CD4-positive, alpha-beta memory T cell (primary cell): ENCODE data around the gene COG8. TPM values are rescaled to one million over a fixed set of nuclear protein-coding genes. Genes with fewer than 3 reads are reported as not detected.

Experiments
- polyA plus RNA-seq, 2 donors: library from polyadenylated mRNA; unstranded; fragments of 300-500 nt; fragmentation: Illumina TruSeq; gene quantifications; one replicate each; pipeline ENCODE4 v1.2.3, GENCODE V29; 2021
- total RNA-seq, 2 experiments: library from RNA; stranded (reverse); gene quantifications; one replicate each; pipeline ENCODE4 v1.2.3, GENCODE V29; 2021

The COG8 gene
- total and polyA plus RNA-seq, 4 experiments from 2014 or later: 31.3 to 66.1 (median 50.0) TPM

Other genes with a start within 250 kb of the COG8 start
- 1 to 10 TPM; 2.7 to 3.3 TPM for gene HAS3, start 233.9 kb downstream of the COG8 start, total RNA-seq
- gene HAS3, start 233.9 kb downstream of the COG8 start, polyA plus RNA-seq: under 1 TPM in 1 of 2 donors, not detected in 1; 0.07 TPM
- 100 to 1,000 TPM; 141 TPM for gene CHTF8, start 207.0 kb downstream of the COG8 start, total RNA-seq
- 100 to 1,000 TPM; 160 to 231 TPM for gene CHTF8, start 207.0 kb downstream of the COG8 start, polyA plus RNA-seq
- gene UTP4, start 206.9 kb downstream of the COG8 start, total RNA-seq: 10 to 100 TPM; 36.9 to 37.0 TPM
- 10 to 100 TPM; 64.8 to 96.5 TPM for gene UTP4, start 206.9 kb downstream of the COG8 start, polyA plus RNA-seq
- gene SNTB2, start 152.4 kb downstream of the COG8 start, total RNA-seq: 10 to 100 TPM; 15.4 to 21.2 TPM
- gene SNTB2, start 152.4 kb downstream of the COG8 start, polyA plus RNA-seq: 10 to 100 TPM in 1 of 2 donors, 1 to 10 TPM in 1; 4.5 to 19.1 TPM
- 10 to 100 TPM; 46.7 to 48.3 TPM for gene VPS4A, start 28.2 kb downstream of the COG8 start, total RNA-seq
- 10 to 100 TPM; 27.2 to 41.2 TPM for gene VPS4A, start 28.2 kb downstream of the COG8 start, polyA plus RNA-seq
- 10 to 100 TPM; 11.8 TPM for gene PDF, start 9.0 kb downstream of the COG8 start, total RNA-seq
- 10 to 100 TPM; 12.6 to 18.0 TPM for gene PDF, start 9.0 kb downstream of the COG8 start, polyA plus RNA-seq
- gene NIP7, start 208 bp upstream of the COG8 start, total RNA-seq: 10 to 100 TPM; 30.9 to 31.9 TPM
- 10 to 100 TPM; 23.4 to 24.4 TPM for gene NIP7, start 208 bp upstream of the COG8 start, polyA plus RNA-seq
- gene TMED6, start 12.2 kb upstream of the COG8 start, total RNA-seq: 1 to 10 TPM; 2.5 to 5.4 TPM
- gene TMED6, start 12.2 kb upstream of the COG8 start, polyA plus RNA-seq: under 1 TPM in 1 of 2 donors, not detected in 1; 0.30 TPM
- 10 to 100 TPM; 55.2 to 57.3 TPM for gene TERF2, start 46.4 kb upstream of the COG8 start, total RNA-seq
- gene TERF2, start 46.4 kb upstream of the COG8 start, polyA plus RNA-seq: 10 to 100 TPM; 19.2 to 30.1 TPM
- gene CYB5B, start 85.1 kb upstream of the COG8 start, total RNA-seq: 10 to 100 TPM; 59.2 to 64.4 TPM
- 100 to 1,000 TPM; 115 to 141 TPM for gene CYB5B, start 85.1 kb upstream of the COG8 start, polyA plus RNA-seq
- 10 to 100 TPM; 29.2 to 35.6 TPM for gene NFAT5, start 226.4 kb upstream of the COG8 start, total RNA-seq
- gene NFAT5, start 226.4 kb upstream of the COG8 start, polyA plus RNA-seq: 1 to 10 TPM; 1.8 to 8.3 TPM